GM19324 (cell line): ENCODE results near the gene STRN.
"Not testable (repeated sequence)": the region's sequence is repeated elsewhere in the genome, so short reads cannot be mapped to it uniquely, and the experiment has no call there.

Source experiments
- ATAC-seq: cut with Tn5 transposase; IDR thresholded peaks from one replicate; pipeline ENCODE4 v1.9.1; 2021; ENCODE audit warnings: mild to moderate bottlenecking, moderate library complexity; ENCODE audit not compliant: unreplicated experiment, low FRiP score

Gene STRN

DNA sequence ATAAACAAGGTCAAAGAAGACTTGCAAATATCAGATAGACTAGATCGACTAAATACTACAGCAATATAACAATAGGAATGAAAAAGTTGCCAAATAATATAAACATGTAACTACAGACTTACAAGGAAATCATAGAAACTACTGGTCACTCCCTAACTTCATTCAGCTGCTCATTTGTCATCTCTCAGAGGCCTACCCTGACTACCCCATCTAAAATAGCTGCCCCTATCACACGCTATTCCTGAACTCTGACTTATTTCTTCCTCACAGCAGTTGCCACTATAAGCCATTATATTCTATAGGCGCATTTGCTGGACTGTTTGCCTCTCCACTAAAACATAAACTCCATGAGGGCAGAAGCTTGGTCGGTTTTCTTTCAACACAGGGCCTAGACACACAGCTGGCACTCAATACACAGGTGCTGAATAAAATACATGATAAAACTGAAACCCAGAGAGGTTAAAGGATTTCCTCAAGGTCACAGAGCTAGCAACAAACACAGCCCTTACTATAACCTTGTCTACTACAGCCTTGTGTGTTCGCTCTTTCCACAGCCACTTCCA, 1.8 kb downstream of the STRN start:
- no peak for ATAC-seq

DNA sequence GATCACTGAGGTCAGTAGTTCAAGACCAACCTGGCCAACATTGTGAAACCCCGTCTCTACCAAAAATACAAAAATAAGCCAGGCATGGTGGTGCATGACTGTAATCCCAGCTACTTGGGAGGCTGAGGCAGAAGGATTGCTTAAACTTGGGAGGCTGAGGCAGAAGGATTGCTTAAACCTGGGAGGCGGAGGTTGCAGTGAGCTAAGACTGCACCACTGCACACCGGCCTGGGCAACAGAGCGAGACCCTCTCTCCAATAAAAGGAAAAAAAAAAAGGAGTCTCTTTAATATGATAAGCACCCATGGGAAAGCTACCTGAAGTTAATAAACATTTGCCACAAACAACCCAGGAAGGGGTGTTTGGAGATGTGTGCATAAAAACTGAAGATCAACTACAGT, 2.6 kb downstream of the STRN start:
- ATAC-seq = no peak

DNA sequence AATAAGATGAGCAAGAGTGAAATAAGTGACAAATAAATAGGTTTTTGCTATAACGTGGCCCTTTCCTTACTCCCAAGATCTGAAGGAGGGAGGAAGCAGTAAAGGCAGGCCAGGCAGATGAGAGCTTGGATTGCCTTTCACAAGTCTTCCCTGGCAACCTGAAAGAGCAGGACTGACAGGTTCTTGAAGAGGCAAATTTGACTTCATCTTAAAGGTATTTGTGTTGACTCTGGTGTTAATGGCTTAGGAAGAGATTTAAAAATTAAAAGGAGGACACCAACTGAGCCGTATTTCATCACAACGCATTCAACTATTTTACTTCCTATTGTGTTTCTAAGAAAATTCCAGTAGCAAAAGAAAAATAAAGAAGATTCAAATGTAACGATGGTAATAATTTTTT, 3.2 kb downstream of the STRN start:
- no peak for ATAC-seq

DNA sequence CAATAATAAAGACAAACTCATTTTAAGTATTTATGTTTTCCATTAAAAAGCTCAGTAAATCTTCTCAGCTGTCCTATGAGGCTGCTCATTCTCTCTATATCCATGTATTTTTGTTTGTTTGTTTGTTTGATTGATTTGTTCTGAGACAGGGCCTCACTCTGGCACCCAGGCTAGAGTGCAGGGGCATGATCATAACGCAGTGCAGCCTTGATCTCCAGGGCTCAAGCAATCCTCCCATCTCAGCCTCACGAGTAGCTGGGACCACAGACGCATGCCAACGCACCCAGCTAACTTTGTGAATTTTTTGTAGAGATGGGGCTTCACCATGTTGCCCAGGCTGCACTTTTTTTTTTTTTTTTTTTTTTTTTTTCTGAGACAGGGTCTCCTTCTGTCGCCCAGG, 5.6 kb downstream of the STRN start:
- ATAC-seq = no peak

DNA sequence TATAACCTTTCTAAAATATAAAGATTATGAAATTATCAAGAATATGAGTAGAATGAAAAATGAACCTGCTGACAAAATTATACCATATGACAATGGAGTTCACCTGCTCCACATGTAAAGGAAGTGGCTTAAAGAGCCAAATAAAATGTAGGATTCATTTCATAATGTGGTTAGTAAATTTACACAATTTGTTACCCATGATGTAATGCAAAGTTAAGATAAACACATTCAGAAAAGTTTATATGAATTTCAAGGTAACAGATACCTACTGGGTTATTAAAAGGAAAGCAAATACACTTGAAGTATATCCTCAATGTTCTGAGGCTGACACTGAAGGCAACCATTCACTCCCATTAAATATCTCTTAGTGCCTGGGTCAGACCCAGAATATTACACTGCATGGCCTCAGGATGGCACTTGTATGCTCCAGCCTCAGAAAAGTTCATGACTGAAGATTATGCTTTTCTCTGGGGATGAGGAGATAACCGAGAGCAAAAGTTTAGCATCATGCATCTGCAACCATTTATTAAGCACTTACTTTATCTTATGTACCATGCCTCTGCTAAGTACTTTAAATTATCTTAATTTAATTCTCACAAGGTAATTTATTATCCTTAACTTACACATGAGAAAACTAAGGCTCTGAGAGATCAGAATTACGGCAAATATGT, 6.2 kb downstream of the STRN start:
- no peak for ATAC-seq

DNA sequence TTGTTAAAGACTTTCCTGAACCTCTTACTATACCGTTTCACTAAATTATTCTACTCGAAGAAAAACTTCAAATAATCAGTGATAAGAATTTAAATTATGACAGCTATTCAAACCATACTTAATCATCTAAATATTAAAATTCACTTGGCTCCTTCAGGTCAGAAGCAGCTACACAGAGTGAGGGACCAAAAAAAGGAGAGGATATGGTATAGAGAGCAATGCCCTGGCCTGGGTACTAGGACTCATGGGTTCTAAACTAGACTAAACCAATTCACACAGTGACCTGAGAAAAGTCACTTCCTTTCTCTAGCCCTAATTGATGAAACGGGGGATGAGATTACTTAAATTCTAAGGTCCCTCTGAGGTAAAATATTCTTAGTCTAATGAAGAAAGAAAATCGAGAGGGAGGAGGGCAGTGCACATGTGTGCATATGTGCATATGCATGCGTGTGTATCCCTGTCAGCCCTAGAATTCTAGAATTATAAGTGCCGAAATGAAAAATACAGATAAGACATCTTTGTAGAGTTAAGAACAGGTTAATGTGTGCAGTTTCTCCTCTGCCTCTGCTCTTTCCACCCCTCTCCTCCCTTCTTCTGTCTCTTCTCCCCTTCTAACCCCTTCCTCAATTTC, 11.2 kb downstream of the STRN start:
- ATAC-seq = no peak

DNA sequence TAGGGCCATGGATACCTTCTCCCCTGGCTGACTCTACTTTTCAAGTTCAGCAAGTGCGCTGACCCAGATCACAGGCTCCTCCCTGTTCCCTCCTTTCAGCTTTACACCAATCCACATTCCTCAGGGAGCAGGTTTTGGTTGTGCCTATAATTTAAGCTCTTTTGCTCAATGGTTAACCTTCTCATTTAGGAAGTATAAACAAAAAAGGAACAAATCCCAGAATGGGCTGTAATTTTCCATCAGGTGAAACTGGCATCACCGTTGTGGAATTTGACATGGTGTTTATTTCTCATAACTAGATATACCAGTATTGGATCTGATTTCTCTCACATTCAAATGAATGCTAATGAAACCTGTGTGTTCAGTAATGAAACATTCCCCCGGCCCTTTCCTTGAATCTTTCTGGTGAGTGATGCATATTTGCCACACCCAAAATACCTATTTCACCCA, 13.6 kb downstream of the STRN start:
- no peak for ATAC-seq

DNA sequence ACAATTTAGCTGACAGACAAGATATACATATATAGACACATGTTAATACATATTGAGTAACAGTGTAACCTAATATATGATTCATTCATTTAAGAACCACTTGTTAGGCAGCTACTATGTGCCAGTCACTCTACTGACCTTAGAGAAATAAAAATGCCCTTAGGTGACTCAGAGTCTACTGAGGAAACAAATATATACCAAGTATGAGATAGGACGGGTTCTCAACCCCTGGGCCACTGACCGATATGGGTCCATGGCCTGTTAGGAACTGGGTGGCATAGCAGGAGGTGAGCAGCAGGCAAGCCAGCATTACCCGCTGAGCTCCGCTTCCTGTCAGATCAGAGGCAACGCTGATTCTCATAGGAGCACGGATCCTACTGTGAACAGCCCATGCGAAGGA, 14.8 kb downstream of the STRN start:
- no peak for ATAC-seq

DNA sequence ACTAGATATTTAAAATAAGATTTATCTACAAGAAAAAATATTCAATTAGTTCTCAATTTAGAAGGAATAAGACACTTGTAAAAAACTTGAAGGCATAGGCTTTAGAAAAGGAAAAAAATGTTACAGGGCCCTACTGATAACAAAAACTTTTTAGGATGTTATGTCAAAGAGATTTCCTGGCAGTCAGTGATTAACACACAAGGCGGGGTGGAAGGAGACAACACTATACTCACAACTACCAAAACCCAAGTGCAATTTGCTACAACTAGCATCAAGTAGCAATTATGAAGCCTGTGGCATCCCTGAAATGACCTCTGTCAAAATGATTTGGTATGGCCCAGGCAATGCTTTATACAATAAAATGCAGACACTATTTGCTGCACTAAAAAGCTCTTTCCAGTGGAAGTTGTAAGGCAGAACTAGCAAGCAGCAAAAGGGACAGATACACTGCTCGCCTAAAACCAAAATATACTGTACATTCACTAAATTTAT, 15.3 kb downstream of the STRN start:
- ATAC-seq = no peak

DNA sequence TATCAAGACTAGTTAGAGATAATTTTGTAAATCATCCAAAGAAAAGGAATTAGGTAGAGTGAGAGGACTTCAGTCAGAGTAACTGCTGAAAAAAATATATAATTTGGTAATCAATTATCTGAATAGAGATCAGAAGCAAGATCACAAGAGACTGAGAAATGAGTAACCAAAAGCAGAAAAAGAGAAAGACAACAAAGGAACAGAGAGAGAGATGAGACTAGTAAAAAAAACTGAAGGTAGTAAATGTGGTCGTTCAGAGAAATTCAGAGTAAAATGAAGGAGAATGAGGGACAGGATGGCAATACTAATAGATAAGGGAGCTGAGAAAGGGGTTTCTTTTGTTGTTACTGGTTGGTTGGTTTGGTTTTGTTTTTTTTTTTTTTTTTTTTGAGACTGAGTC, 16.5 kb downstream of the STRN start:
- ATAC-seq = no peak

DNA sequence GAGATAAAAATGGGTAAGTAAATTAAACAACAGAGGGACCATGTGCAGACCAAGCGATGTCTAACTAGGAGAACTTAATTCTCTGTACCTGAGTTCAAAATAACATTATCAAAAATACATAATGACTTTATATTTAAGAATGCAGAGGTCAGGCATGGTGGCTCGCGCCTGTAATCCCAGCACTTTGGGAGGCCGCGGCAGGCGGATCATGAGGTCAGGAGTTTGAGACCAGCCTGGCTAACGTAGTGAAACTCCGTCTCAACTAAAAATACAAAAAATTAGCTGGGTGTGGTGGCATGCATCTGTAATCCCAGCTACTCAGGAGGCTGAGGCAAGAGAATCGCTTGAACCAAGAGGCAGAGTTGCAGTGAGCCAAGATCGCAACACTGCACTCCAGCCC, 21.1 kb downstream of the STRN start:
- not testable (repeated sequence) for ATAC-seq

DNA sequence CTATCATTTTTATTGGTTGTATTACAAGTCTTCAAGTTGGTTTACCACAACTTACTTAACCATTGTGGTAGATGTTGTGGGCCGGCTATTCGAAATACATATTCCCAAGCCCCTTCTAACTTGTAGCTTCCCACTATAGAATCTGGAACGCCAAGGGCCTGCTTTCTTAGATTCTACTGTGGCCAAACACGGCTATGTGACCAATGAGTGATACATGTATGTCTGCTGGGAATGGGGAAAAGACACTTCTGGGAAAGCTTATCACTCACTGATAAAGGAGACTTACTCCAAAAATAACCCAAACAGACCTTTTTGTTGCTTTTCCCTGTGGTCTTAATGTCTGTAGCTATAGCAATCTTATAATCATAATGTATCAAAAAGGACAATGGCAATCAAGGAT, 24.5 kb downstream of the STRN start:
- ATAC-seq = no peak

DNA sequence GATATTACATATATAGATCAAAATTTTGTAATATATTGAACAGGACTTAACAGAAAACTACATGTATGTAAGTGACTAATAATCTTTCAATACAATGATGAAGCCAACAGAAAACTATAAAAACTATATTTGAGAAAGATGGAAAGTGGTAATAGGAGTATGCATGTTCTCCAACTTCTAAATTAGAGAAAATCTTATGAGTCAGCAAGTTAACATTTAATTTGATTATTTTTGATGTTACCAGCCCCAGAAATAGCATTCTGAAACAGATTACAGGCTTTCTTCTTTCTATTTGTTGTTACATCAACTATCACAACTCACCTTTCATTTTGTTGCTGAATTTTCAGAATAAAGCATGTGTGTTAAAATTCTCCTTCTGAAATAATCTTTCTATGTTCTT, 29.8 kb downstream of the STRN start:
- ATAC-seq = not testable (repeated sequence)

DNA sequence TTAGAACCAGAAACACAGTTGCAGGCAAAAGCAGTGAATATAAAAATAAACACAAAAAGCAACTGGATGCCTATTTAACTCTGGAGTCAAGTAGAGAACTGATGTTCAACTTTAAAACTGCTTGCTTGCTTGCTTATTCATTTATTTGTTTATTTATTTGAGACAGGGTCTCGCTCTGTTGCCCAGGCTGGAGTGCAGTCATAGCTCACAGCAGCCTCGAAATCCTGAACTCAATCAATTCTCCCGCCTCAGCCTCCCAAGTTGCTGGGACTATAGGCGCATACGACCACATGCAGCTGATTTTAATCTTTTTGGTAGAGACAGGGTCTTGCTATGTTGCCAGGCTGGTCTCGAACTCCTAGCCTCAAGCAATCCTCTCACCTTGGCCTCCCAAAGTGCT, 34.6 kb downstream of the STRN start:
- not testable (repeated sequence) for ATAC-seq

DNA sequence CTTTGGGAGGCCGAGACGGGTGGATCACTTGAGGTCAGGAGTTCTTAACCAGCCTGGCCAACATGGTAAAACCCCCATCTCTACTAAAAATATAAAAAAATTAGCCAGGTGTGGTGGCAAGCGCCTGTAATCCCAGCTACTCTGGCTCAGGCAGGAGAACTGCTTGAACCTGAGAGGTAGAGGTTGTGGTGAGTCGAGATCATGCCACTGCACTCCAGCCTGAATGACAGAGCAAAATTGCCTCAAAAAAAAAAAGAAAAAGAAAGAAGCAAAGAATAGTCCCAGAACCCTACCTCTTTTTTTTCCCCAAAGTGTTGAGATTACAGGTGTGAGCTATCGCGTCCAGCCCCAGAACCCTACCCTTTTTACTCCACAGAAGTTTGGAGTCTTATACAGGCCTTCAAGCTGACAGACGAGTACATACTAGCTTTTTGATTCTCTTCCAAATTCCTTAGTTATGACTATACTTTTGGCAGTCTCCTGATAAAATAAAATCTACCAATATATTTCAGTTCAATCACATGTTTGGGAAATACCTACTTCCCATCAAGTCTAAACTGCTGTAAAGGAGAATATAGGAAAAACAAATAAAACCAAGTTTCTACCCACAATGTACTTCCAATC, 35.4 kb downstream of the STRN start:
- not testable (repeated sequence) for ATAC-seq

DNA sequence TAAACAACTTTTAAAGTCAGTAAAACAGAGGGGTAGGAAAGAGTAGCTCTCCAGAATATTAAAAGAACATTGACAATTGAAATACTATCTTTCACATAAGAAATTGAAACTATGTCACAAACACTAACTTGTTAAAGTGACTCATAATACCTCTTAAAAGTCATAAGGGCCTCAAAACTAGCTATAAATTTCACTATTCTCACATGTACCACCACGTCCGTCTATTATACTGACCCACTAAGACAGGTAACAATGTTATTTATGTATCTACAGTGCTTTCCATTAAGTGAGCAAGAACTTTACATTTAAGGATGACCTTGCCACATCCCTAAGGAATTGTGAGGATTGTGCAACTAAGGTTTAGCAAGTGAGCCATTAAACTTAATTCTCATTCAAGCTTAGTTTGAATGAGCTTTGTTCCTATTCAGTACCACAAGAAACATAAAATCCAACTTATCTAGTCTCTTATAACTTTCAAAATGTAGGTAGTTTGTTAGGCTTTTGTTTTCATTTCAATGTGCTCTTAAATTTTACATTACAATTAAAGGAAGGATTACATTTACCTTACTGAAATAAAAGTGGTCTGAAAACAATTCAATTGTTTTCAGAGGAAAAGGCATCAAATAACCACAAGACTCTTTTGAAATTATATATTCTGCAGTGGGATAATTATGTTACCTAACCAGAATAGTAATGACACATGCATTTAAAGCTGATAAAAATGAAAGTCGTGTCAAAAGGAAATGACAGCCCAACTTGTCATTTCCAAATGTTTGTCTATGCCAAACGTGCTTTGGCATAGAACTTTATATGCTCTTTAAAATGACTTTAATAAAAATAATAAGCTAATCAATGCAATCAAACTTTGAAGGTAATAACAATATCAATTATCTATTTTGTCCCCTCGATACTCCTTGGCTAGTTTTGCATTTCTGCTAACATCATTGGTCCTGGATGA, 39.9 kb downstream of the STRN start:
- not testable (repeated sequence) for ATAC-seq

DNA sequence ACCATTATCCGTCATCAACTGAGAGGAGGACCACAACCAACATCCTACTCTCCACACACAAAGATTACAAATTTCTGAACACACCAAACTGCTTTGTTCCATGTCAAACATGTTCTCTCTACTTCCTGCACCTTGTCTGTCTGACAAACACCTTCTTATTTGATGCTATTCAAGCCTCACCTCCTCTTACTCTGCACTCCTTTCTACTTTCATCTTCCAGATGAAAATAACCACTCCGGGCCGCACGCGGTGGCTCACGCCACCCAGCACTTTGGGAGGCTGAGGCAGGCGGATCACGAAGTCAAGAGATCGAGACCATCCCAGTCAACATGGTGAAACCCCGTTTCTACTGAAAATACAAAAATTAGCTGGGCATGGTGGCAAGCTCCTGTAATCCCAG, 43.7 kb downstream of the STRN start:
- not testable (repeated sequence) for ATAC-seq

DNA sequence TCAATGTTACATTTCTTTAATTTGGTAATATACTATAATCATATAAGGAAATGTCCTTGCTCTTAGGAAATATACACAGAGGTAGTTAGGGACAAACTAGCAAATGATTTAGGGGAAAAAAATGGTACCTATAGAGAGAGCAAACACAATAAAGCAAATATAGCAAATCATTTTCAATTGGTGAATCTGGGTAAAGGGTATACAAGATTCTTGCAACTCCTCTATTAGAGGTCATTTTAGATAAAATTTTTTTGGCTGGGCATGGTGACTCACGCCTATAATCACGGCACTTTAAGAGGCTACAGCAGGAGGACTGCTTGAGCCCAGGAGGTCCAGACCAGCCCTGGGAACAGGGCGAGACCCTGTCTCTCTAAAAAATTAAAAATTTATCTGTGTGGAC, 44.4 kb downstream of the STRN start:
- ATAC-seq = no peak

DNA sequence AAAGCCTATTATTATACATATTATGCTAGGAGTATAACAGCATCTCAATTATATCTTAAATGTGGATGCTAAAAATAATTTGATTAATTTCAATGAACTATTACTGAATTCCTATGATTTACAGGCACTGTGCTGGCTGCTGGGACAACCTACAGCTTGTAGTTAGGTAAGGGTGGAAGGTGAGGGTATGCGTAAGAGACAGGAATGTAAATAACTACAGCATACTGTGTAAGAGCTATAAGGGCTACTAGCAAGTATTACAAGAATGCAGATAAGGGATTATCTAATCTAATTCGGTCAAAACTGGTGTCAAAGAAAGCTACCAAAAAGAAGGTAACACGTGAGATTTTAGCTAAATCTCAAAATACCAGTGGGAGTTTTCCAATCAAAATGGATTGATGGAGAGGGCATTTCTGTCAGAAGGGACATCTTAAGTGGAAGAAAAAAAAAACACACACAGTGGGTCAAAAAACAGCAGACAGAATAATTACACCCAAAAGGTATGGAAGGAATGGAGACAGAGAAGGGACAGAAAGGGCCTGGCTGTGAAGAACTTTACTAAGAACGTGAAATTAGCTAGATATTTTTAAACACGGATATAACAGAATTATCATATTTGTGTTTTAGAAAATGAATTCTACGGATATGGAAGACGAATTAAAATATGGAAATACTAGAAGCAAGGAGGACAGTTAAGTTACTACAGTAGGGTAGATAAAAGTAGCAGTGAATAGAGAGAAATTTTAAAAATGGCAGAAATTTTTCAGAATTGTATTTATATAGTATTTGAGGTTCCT, 47.1 kb downstream of the STRN start:
- no peak for ATAC-seq

DNA sequence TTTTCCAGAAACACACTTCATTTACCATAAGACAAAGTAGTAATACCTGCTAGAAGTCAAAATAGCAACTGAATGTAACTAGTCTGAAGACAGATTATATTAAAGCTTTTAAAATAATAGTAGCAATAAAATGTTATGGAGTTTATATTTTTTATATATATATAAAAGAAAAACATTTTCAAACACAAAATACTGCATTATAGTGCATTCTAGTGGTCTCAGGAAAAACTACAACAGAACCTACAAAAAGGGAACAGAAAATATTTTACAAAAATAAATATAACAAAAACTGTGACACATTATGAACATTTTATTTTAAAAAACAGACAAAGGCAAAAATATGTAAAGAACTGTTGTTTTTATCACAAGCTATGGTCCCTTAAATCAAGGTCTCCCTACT, 48.0 kb downstream of the STRN start:
- no peak for ATAC-seq
